HepG2 (cell line): Measurements from ENCODE around the gene LANCL1.

ENCODE experiments used
- DBP ChIP-seq: sonication (generic); formaldehyde crosslinking; IDR thresholded peaks from 2 replicates; pipeline ENCODE4 v1.4.0; 2020; ENCODE audit warnings: missing genetic modification reagents; ENCODE audit errors: not compliant biosample characterization
- ELF4 ChIP-seq: sonication (generic); formaldehyde crosslinking; IDR thresholded peaks from 2 replicates; pipeline ENCODE4 v1.5.0; 2020; ENCODE audit warnings: missing genetic modification reagents, mild to moderate bottlenecking, moderate library complexity, borderline replicate concordance
- ESRRA ChIP-seq: sonication (generic); formaldehyde crosslinking; IDR thresholded peaks from 2 replicates; pipeline ENCODE4 v1.5.1; 2020; ENCODE audit warnings: mild to moderate bottlenecking, low read depth, missing genetic modification reagents
- KLF13 ChIP-seq: sonication (generic); formaldehyde crosslinking; IDR thresholded peaks from 2 replicates; pipeline ENCODE4 v1.4.0; 2020; ENCODE audit warnings: mild to moderate bottlenecking, missing genetic modification reagents
- NFYB ChIP-seq: sonication (generic); formaldehyde crosslinking; IDR thresholded peaks from 2 replicates; pipeline ENCODE4 v1.4.0; 2020; ENCODE audit warnings: missing genetic modification reagents
- POLR2A ChIP-seq, 2 experiments: IDR thresholded peaks; 2 replicates each; pipeline ENCODE4 v1.6.1; 2011; ENCODE audit warnings: low read depth in 2 of 2, low read length in 2 of 2, mild to moderate bottlenecking in 1 of 2, moderate library complexity in 1 of 2; ENCODE audit not compliant: insufficient read depth in 1 of 2
- POLR2AphosphoS5 ChIP-seq: IDR thresholded peaks from 2 replicates; pipeline ENCODE4 v1.6.1; 2012; ENCODE audit warnings: low read depth, low read length
- ZNF24 ChIP-seq: fragments of 450-650 bp; IDR thresholded peaks from 2 replicates; pipeline ENCODE4 v1.6.1; 2017; ENCODE audit warnings: antibody characterized with exemption, mild to moderate bottlenecking
- ZNF703 ChIP-seq: sonication (generic); formaldehyde crosslinking; IDR thresholded peaks from 2 replicates; pipeline ENCODE4 v1.5.1; 2020; ENCODE audit warnings: missing genetic modification reagents, mild to moderate bottlenecking, moderate library complexity, borderline replicate concordance

- no peak for TF ChIP-seq NFYB (CRISPR knock-in tag)
- TF ChIP-seq DBP (CRISPR knock-in tag) = no peak
- TF ChIP-seq ESRRA (CRISPR knock-in tag) = no peak
- TF ChIP-seq ZNF24 = no peak
- TF ChIP-seq POLR2AphosphoS5 = no peak
- no peak for TF ChIP-seq POLR2A (IDR thresholded peaks at IDR 0.05; ENCODE audit: insufficient read depth in 1 of 2, low read depth in 2 of 2, low read length in 2 of 2)
- TF ChIP-seq ZNF703 (CRISPR knock-in tag) = no peak
- TF ChIP-seq KLF13 (CRISPR knock-in tag) = no peak
- no peak for TF ChIP-seq ELF4 (CRISPR knock-in tag)
Measured at GRCh38 chr2:210392469-210392881, 84.1 kb downstream of the LANCL1 start.
